ENCODE results near the gene RASSF7. TPM values are rescaled to one million over a fixed set of nuclear protein-coding genes. Genes with fewer than 3 reads are reported as not detected.
"Not testable (repeated sequence)": the region's sequence is repeated elsewhere in the genome, so short reads cannot be mapped to it uniquely, and the experiment has no call there.

The RASSF7 gene
- total RNA-seq, 2 experiments from 2014 or later: 8.3 to 9.9 TPM

GRCh38 chr11:565921-566509, 5.2 kb downstream of the RASSF7 start:
- Mint-ChIP-seq H3K27ac (no peak overlapping the region), H3K27me3 (ENCODE audit: low read depth) (no peaks in the 10 kb centered on the region), H3K9me3 (no peaks in the 10 kb centered on the region), H3K4me1 (ENCODE audit: low read depth) (peaks cover 8% of the 10 kb centered on the region), H3K36me3 (ENCODE audit: low read depth) (peaks cover 3% of the 10 kb centered on the region), H3K4me3 (no peak overlapping the region)
- intact Hi-C loops (cut with micrococcal nuclease): no loop called here
- no peak for DNase-seq
- CTCF ChIA-PET: interaction anchor here (0.7 to 3.8 kb wide), 3 partner anchors 11 to 116 kb away, joined by 3 to 18 read pairs (median 4); no protein-coding TSS in a partner anchor

- no peak for DNase-seq
- intact Hi-C loops (cut with micrococcal nuclease): no loop called here
- H3K27ac Mint-ChIP-seq: no peak overlapping the region
- CTCF ChIA-PET: no interaction called here
- peak overlapping the region; percentile 74 for H3K4me3 Mint-ChIP-seq
- H3K4me1 Mint-ChIP-seq (ENCODE audit: low read depth): peaks cover 2% of the 10 kb centered on the region
- peaks cover 3% of the 10 kb centered on the region for H3K36me3 Mint-ChIP-seq (ENCODE audit: low read depth)
- H3K9me3 Mint-ChIP-seq: no peaks in the 10 kb centered on the region
- no peaks in the 10 kb centered on the region for H3K27me3 Mint-ChIP-seq (ENCODE audit: low read depth)
Observed at GRCh38 chr11:567011-567628, 6.3 kb downstream of the RASSF7 start.

GRCh38 chr11:567629-568292, 7.0 kb downstream of the RASSF7 start:
- no peaks in the 10 kb centered on the region for H3K27me3 Mint-ChIP-seq (ENCODE audit: low read depth)
- no peak for DNase-seq
- H3K27ac Mint-ChIP-seq: no peak overlapping the region
- H3K4me1 Mint-ChIP-seq (ENCODE audit: low read depth): peaks cover 2% of the 10 kb centered on the region
- H3K9me3 Mint-ChIP-seq: no peaks in the 10 kb centered on the region
- CTCF ChIA-PET: no interaction called here
- intact Hi-C loops (cut with micrococcal nuclease): loop anchor here (1.0 to 2.0 kb wide), 3 partner anchors 7 to 21 kb away; partner anchors contain the start of genes LMNTD2, PHRF1 and RASSF7
- H3K4me3 Mint-ChIP-seq: peak overlapping the region; percentile 74
- peaks cover 3% of the 10 kb centered on the region for H3K36me3 Mint-ChIP-seq (ENCODE audit: low read depth)

- CTCF ChIA-PET: no interaction called here
- Mint-ChIP-seq H3K4me3 (peak overlapping the region; percentile 71), H3K4me1 (ENCODE audit: low read depth) (peaks cover 2% of the 10 kb centered on the region), H3K27ac (no peak overlapping the region), H3K9me3 (no peaks in the 10 kb centered on the region), H3K27me3 (ENCODE audit: low read depth) (no peaks in the 10 kb centered on the region), H3K36me3 (ENCODE audit: low read depth) (peaks cover 2% of the 10 kb centered on the region)
- intact Hi-C loops (cut with micrococcal nuclease): loop anchor here (1.0 to 2.0 kb wide), 3 partner anchors 8 to 20 kb away; partner anchors contain the start of genes LMNTD2, PHRF1 and RASSF7
- DNase-seq: peak; percentile 89
Observed at GRCh38 chr11:568306-569157, 7.8 kb downstream of the RASSF7 start.

GRCh38 chr11:569158-569885, 8.6 kb downstream of the RASSF7 start:
- CTCF ChIA-PET: no interaction called here
- H3K27me3 Mint-ChIP-seq (ENCODE audit: low read depth): no peaks in the 10 kb centered on the region
- H3K4me1 Mint-ChIP-seq (ENCODE audit: low read depth): peaks cover 7% of the 10 kb centered on the region
- DNase-seq: no peak
- no peaks in the 10 kb centered on the region for H3K9me3 Mint-ChIP-seq
- intact Hi-C loops (cut with micrococcal nuclease): loop anchor here (2.0 kb wide), 1 partner anchor 19 kb away; no protein-coding TSS in a partner anchor
- peak overlapping the region; percentile 71 for H3K4me3 Mint-ChIP-seq
- no peaks in the 10 kb centered on the region for H3K36me3 Mint-ChIP-seq (ENCODE audit: low read depth)
- H3K27ac Mint-ChIP-seq: no peak overlapping the region

- CTCF ChIA-PET: no interaction called here
- Mint-ChIP-seq H3K27ac (no peak overlapping the region), H3K4me1 (ENCODE audit: low read depth) (peaks cover 16% of the 10 kb centered on the region), H3K4me3 (no peak overlapping the region), H3K27me3 (ENCODE audit: low read depth) (peaks cover 6% of the 10 kb centered on the region), H3K9me3 (no peaks in the 10 kb centered on the region), H3K36me3 (ENCODE audit: low read depth) (no peaks in the 10 kb centered on the region)
- intact Hi-C loops (cut with micrococcal nuclease): no loop called here
- no peak for DNase-seq
Observed at GRCh38 chr11:571802-572185, 11.0 kb downstream of the RASSF7 start.

GRCh38 chr11:573146-573759, 12.5 kb downstream of the RASSF7 start:
- intact Hi-C loops (cut with micrococcal nuclease): no loop called here
- H3K27ac Mint-ChIP-seq: no peak overlapping the region
- CTCF ChIA-PET: no interaction called here
- no peak overlapping the region for H3K4me3 Mint-ChIP-seq
- no peak for DNase-seq
- peaks cover 6% of the 10 kb centered on the region for H3K27me3 Mint-ChIP-seq (ENCODE audit: low read depth)
- peaks cover 26% of the 10 kb centered on the region for H3K4me1 Mint-ChIP-seq (ENCODE audit: low read depth)
- peaks cover 2% of the 10 kb centered on the region for H3K36me3 Mint-ChIP-seq (ENCODE audit: low read depth)
- no peaks in the 10 kb centered on the region for H3K9me3 Mint-ChIP-seq

- H3K27ac Mint-ChIP-seq; H3K36me3 Mint-ChIP-seq (ENCODE audit: low read depth); intact Hi-C loops (cut with micrococcal nuclease); H3K9me3 Mint-ChIP-seq; H3K27me3 Mint-ChIP-seq (ENCODE audit: low read depth); CTCF ChIA-PET: not testable (repeated sequence)
- Mint-ChIP-seq H3K4me1 (ENCODE audit: low read depth) (peaks cover 35% of the 10 kb centered on the region), H3K4me3 (peak overlapping the region; percentile 77)
- DNase-seq: peak; percentile 35
Observed at GRCh38 chr11:574031-574570, 13.3 kb downstream of the RASSF7 start.

GRCh38 chr11:574632-575312, 14.0 kb downstream of the RASSF7 start:
- Mint-ChIP-seq H3K9me3 (no peaks in the 10 kb centered on the region), H3K4me1 (ENCODE audit: low read depth) (peaks cover 41% of the 10 kb centered on the region), H3K27me3 (ENCODE audit: low read depth) (peaks cover 6% of the 10 kb centered on the region), H3K27ac (no peak overlapping the region), H3K36me3 (ENCODE audit: low read depth) (peaks cover 3% of the 10 kb centered on the region), H3K4me3 (peak overlapping the region; percentile 77)
- peak; percentile 31 for DNase-seq
- intact Hi-C loops (cut with micrococcal nuclease): loop anchor here (5.0 kb wide), 1 partner anchor 223 kb away; the partner anchor contains the start of gene SLC25A22
- CTCF ChIA-PET: no interaction called here

- H3K27me3 Mint-ChIP-seq (ENCODE audit: low read depth): peaks cover 6% of the 10 kb centered on the region
- H3K36me3 Mint-ChIP-seq (ENCODE audit: low read depth): peaks cover 3% of the 10 kb centered on the region
- peaks cover 46% of the 10 kb centered on the region for H3K4me1 Mint-ChIP-seq (ENCODE audit: low read depth)
- H3K27ac Mint-ChIP-seq: no peak overlapping the region
- no peak for DNase-seq
- CTCF ChIA-PET: interaction anchor here (1.1 kb wide), 1 partner anchor 151 kb away, joined by 4 read pairs; no protein-coding TSS in a partner anchor
- intact Hi-C loops (cut with micrococcal nuclease): loop anchor here (5.0 kb wide), 1 partner anchor 222 kb away; the partner anchor contains the start of gene SLC25A22
- H3K4me3 Mint-ChIP-seq: peak overlapping the region; percentile 77
- H3K9me3 Mint-ChIP-seq: no peaks in the 10 kb centered on the region
Observed at GRCh38 chr11:575313-575995, 14.7 kb downstream of the RASSF7 start.
